PC-9 (cell line): ENCODE measurements around the gene KIF26A. TPM values are rescaled to one million over a fixed set of nuclear protein-coding genes. Genes with fewer than 3 reads are reported as not detected.

Source experiments
- BruUV-seq: library from RNA; stranded (reverse); fragments of 400-500 nt; replicated peaks from 2 replicates; lab custom pipeline; 2021; lab: Mats Ljungman, UMichigan
- CTCF ChIA-PET: fragments of 300-600 bp; sonication (Branson Sonifier 250); formaldehyde crosslinking; loops from one replicate; lab custom pipeline; 2022; ENCODE audit warnings: antibody characterized with exemption; lab: Charles Lee
- POLR2A ChIA-PET: fragments of 300-600 bp; sonication (Branson Sonifier 250); formaldehyde crosslinking; loops from one replicate; lab custom pipeline; 2022; ENCODE audit warnings: antibody characterized with exemption; ENCODE audit not compliant: unreplicated experiment; lab: Charles Lee
- DNase-seq, 2 experiments: peaks; one replicate each; pipeline versions ENCODE4 v3.0.0 to v3.0.0-alpha.2; 2015 to 2022; ENCODE audit warnings: mixed read lengths in 1 of 2
- H2AFZ ChIP-seq: fragments of 200-600 bp; sonication (generic); 2 replicates; pipeline ENCODE4 v1.8.1; 2017; ENCODE audit warnings: antibody characterized with exemption
- H3F3A ChIP-seq: fragments of 200-600 bp; sonication (generic); 2 replicates; pipeline ENCODE4 v1.8.1; 2017; ENCODE audit warnings: antibody characterized with exemption, mild to moderate bottlenecking, low read depth; ENCODE audit not compliant: insufficient read depth
- H3K27ac ChIP-seq: fragments of 200-600 bp; sonication (generic); 2 replicates; pipeline ENCODE4 v1.6.1; 2016; ENCODE audit warnings: mixed run types
- H3K27me3 ChIP-seq: fragments of 200-600 bp; sonication (generic); 2 replicates; pipeline ENCODE4 v1.6.1; 2016; ENCODE audit warnings: low read depth, mixed run types; ENCODE audit not compliant: insufficient read depth
- H3K36me3 ChIP-seq: fragments of 200-600 bp; sonication (generic); 2 replicates; pipeline ENCODE4 v1.6.1; 2016; ENCODE audit warnings: low read depth, mixed run types
- H3K4me1 ChIP-seq: fragments of 200-600 bp; sonication (generic); replicated peaks from 2 replicates; pipeline ENCODE4 v1.6.1; 2016; ENCODE audit warnings: mixed run types; ENCODE audit not compliant: insufficient read depth
- H3K4me2 ChIP-seq: fragments of 200-600 bp; sonication (generic); 2 replicates; pipeline ENCODE4 v1.6.1; 2017; ENCODE audit warnings: mixed run types
- H3K4me3 ChIP-seq: fragments of 200-600 bp; sonication (generic); 2 replicates; pipeline ENCODE4 v1.6.1; 2016; ENCODE audit warnings: mixed run types
- H3K79me2 ChIP-seq: fragments of 200-600 bp; sonication (generic); 2 replicates; pipeline ENCODE4 v1.6.1; 2017; ENCODE audit warnings: low read depth, mixed run types
- H3K9me2 ChIP-seq: fragments of 200-600 bp; sonication (generic); 2 replicates; pipeline ENCODE4 v1.8.1; 2017; ENCODE audit warnings: mild to moderate bottlenecking; ENCODE audit not compliant: insufficient read depth
- H3K9me3 ChIP-seq: fragments of 200-600 bp; sonication (generic); 2 replicates; pipeline ENCODE4 v1.8.1; 2016; ENCODE audit warnings: low read depth; ENCODE audit not compliant: insufficient read depth
- H4K20me1 ChIP-seq: fragments of 200-600 bp; sonication (generic); 2 replicates; pipeline ENCODE4 v1.8.1; 2017; ENCODE audit not compliant: insufficient read depth
- EZH2 ChIP-seq: fragments of 200-600 bp; sonication (generic); IDR thresholded peaks from 2 replicates; pipeline ENCODE4 v1.8.0; 2017; ENCODE audit warnings: antibody characterized with exemption, low read depth
- intact Hi-C: fragments of 100-400 bp; cut with micrococcal nuclease; formaldehyde crosslinking; loops from one replicate; pipeline ENCODE4 v1.10.0; 2022; ENCODE audit not compliant: unreplicated experiment
- microRNA-seq: library from miRNA; unstranded; fragments of <30 nt; microRNA quantifications from one replicate; pipeline ENCODE4 v1.2.0, GENCODE V29; 2021; ENCODE audit warnings: borderline number of aligned reads, borderline replicate concordance
- total RNA-seq: library from RNA; stranded (reverse); gene quantifications from 2 replicates; pipeline ENCODE4 v1.2.3, GENCODE V29; 2021
- TF ChIP-seq, protein P1 (sequence below): fragments of 200-600 bp; sonication (generic); conservative IDR thresholded peaks from 2 replicates; pipeline ENCODE4 v1.6.1; 2017; ENCODE audit warnings: mixed run types, antibody characterized with exemption, mild to moderate bottlenecking, moderate library complexity

KIF26A gene
- total RNA-seq, 1 experiment from 2014 or later, result 0.17 TPM

- Histone ChIP-seq H2AFZ (no peak overlapping the region), H3K4me3 (no peak overlapping the region), H3K36me3 (no peaks in the 10 kb centered on the region), H3K79me2 (no peaks in the 10 kb centered on the region), H3F3A (peaks cover 7% of the 10 kb centered on the region; the same call in 1 of the 2 replicates), H3K9me3 (no peaks in the 10 kb centered on the region), H3K9me2 (no peaks in the 10 kb centered on the region), H3K27ac (no peak overlapping the region), H3K4me2 (no peak overlapping the region), H3K27me3 (peaks cover 17% of the 10 kb centered on the region), H4K20me1 (no peaks in the 10 kb centered on the region), H3K4me1 (no peaks in the 10 kb centered on the region)
- DNase-seq, result no peak
- ChIA-PET CTCF (no interaction called here), POLR2A (interaction anchor here (0.6 kb wide), 1 partner anchor 14 kb away, joined by 6 read pairs; no protein-coding TSS in a partner anchor)
- no TSS peak for BruUV-seq
- no peak for TF ChIP-seq EZH2
- TF ChIP-seq, protein P1, sequence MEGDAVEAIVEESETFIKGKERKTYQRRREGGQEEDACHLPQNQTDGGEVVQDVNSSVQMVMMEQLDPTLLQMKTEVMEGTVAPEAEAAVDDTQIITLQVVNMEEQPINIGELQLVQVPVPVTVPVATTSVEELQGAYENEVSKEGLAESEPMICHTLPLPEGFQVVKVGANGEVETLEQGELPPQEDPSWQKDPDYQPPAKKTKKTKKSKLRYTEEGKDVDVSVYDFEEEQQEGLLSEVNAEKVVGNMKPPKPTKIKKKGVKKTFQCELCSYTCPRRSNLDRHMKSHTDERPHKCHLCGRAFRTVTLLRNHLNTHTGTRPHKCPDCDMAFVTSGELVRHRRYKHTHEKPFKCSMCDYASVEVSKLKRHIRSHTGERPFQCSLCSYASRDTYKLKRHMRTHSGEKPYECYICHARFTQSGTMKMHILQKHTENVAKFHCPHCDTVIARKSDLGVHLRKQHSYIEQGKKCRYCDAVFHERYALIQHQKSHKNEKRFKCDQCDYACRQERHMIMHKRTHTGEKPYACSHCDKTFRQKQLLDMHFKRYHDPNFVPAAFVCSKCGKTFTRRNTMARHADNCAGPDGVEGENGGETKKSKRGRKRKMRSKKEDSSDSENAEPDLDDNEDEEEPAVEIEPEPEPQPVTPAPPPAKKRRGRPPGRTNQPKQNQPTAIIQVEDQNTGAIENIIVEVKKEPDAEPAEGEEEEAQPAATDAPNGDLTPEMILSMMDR, result no peak
- intact Hi-C loops, result no loop called here
Measured at GRCh38 chr14:104229534-104230055, 91.2 kb downstream of the KIF26A start.

DNA sequence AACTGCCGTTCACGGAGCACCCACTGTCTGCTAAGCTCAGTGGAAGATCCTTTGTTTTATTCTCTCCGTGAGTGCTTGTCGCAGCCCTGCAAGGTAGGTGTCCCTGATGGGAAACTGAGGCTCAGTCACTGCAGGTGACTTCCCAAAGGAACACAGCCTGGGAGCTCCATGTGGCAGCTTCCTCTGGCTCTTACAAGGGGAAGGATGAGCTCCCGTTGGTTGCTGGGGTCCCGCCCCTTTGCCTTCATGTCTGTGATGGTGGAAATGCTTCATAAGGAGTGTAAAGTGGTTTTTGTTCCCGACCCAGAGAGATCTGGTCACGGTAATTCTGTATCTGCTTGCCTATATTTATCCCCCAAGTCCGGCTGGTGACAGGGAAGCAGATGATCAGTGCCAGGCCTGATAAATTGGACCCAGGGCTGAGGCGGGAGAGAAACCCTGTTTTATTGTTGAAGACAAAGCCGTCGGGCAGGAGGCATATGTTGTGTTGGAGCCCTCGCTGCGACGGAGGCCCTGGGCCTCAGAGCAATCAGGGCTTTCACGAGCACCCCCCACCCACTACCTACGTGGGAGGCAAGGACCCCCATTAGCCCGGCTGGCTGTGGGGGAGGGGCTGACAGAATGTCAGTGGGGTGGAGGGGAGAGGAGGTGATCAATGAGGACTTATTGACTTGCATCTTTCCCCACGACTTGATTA is 91.9 kb downstream of the KIF26A start:
- intact Hi-C loops, result no loop called here
- no peaks in the 10 kb centered on the region for H3K36me3 ChIP-seq
- no TSS peak for BruUV-seq
- H2AFZ ChIP-seq, result no peak overlapping the region
- no peak overlapping the region for H3K4me3 ChIP-seq
- no peaks in the 10 kb centered on the region for H3K9me2 ChIP-seq
- ChIA-PET POLR2A (no interaction called here), CTCF (no interaction called here)
- no peaks in the 10 kb centered on the region for H3K4me1 ChIP-seq
- TF ChIP-seq EZH2, result no peak
- TF ChIP-seq, protein P1, result no peak
- H3K4me2 ChIP-seq, result no peak overlapping the region
- no peak for DNase-seq
- H3K27ac ChIP-seq, result no peak overlapping the region
- no peaks in the 10 kb centered on the region for H3K9me3 ChIP-seq
- no peaks in the 10 kb centered on the region for H4K20me1 ChIP-seq
- no peaks in the 10 kb centered on the region for H3K79me2 ChIP-seq
- H3F3A ChIP-seq, result peaks cover 7% of the 10 kb centered on the region; the same call in 1 of the 2 replicates
- peaks cover 17% of the 10 kb centered on the region for H3K27me3 ChIP-seq

Small RNA genes lying within 50 kb of the gene (microRNA-seq; reads per million reads assigned to microRNA genes)
- gene MIR203A, result not detected
- gene MIR203B, result not detected

Other genes starting within 250 kb of the KIF26A start
- gene TDRD9, start 210.1 kb upstream of the KIF26A start, total RNA-seq, result 0.15 TPM in 1 of 2 replicates, not detected in the other
- gene RD3L, start 196.1 kb upstream of the KIF26A start, total RNA-seq, result not detected in 2 replicates
- 0.33 TPM in 1 of 2 replicates, not detected in the other for gene ASPG, start 52.9 kb upstream of the KIF26A start, total RNA-seq